GM19438 (cell line): ENCODE results near the gene EXOC3L4.
"Not testable (repeated sequence)": the region's sequence is repeated elsewhere in the genome, so short reads cannot be mapped to it uniquely, and the experiment has no call there.

Experiments used
- ATAC-seq: cut with Tn5 transposase; IDR thresholded peaks from one replicate; pipeline ENCODE4 v1.9.1; 2021; ENCODE audit warnings: low read depth; ENCODE audit not compliant: unreplicated experiment

Gene EXOC3L4

GRCh38 chr14:103103461-103104388 lies 9.2 kb downstream of the EXOC3L4 start:
- no peak for ATAC-seq

GRCh38 chr14:103104389-103104653 lies 9.8 kb downstream of the EXOC3L4 start:
- no peak for ATAC-seq

- ATAC-seq: no peak
These were observed 10.3 kb downstream of the EXOC3L4 start for GRCh38 chr14:103104654-103105452.

- no peak for ATAC-seq
These were observed 11.1 kb downstream of the EXOC3L4 start for GRCh38 chr14:103105580-103106150.

- no peak for ATAC-seq
These were observed 12.9 kb downstream of the EXOC3L4 start for GRCh38 chr14:103107455-103107854.

- ATAC-seq: no peak
These were observed 13.6 kb downstream of the EXOC3L4 start for GRCh38 chr14:103107941-103108748.

GRCh38 chr14:103108749-103109207 lies 14.3 kb downstream of the EXOC3L4 start:
- no peak for ATAC-seq

- ATAC-seq: no peak
These were observed 15.3 kb downstream of the EXOC3L4 start for GRCh38 chr14:103109535-103110441.

GRCh38 chr14:103110681-103111231 lies 16.2 kb downstream of the EXOC3L4 start:
- peak; percentile 53 for ATAC-seq

GRCh38 chr14:103111232-103111868 lies 16.8 kb downstream of the EXOC3L4 start:
- no peak for ATAC-seq

- ATAC-seq: no peak
These were observed 18.1 kb downstream of the EXOC3L4 start for GRCh38 chr14:103112400-103113243.

GRCh38 chr14:103113303-103113702 lies 18.8 kb downstream of the EXOC3L4 start:
- ATAC-seq: no peak

GRCh38 chr14:103113774-103114173 lies 19.2 kb downstream of the EXOC3L4 start:
- ATAC-seq: no peak

GRCh38 chr14:103115086-103115679 lies 20.7 kb downstream of the EXOC3L4 start:
- not testable (repeated sequence) for ATAC-seq

GRCh38 chr14:103115845-103116572 lies 21.5 kb downstream of the EXOC3L4 start:
- ATAC-seq: no peak

GRCh38 chr14:103116636-103117035 lies 22.1 kb downstream of the EXOC3L4 start:
- no peak for ATAC-seq

- ATAC-seq: not testable (repeated sequence)
These were observed 23.0 kb downstream of the EXOC3L4 start for GRCh38 chr14:103117499-103117898.
